ENCODE measurements around the gene RBM4B. TPM values are rescaled to one million over a fixed set of nuclear protein-coding genes. Genes with fewer than 3 reads are reported as not detected.
A peak's percentile ranks its signal among the peaks of the same experiment; 100 is the strongest.

The RBM4B gene
- total RNA-seq, 4 donors from 2014 or later = 7.8 to 13.9 (median 11.2) TPM

DNA sequence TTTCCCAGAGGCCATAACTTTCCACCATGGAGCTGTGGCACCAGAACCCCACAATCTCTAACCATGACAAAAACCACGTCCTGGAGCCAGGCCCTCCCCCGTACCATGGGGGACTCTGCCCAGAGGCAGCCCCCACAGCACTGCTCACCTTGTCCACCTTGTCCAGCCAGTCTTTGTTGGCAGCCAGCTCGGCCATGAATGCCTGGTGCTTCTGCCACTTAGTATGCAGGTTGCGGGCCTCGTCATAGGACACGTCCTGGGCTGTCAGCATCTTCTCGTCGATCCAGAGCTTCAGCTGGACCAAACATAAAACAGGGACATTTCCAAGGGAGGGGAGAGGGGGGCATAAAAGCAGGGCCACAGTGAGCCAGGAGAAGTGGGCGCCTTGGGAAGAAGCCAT lies 20.8 kb upstream of the RBM4B start:
- TF ChIP-seq, protein P1, sequence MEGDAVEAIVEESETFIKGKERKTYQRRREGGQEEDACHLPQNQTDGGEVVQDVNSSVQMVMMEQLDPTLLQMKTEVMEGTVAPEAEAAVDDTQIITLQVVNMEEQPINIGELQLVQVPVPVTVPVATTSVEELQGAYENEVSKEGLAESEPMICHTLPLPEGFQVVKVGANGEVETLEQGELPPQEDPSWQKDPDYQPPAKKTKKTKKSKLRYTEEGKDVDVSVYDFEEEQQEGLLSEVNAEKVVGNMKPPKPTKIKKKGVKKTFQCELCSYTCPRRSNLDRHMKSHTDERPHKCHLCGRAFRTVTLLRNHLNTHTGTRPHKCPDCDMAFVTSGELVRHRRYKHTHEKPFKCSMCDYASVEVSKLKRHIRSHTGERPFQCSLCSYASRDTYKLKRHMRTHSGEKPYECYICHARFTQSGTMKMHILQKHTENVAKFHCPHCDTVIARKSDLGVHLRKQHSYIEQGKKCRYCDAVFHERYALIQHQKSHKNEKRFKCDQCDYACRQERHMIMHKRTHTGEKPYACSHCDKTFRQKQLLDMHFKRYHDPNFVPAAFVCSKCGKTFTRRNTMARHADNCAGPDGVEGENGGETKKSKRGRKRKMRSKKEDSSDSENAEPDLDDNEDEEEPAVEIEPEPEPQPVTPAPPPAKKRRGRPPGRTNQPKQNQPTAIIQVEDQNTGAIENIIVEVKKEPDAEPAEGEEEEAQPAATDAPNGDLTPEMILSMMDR (IDR thresholded peaks at IDR 0.05) = no peak
- ATAC-seq (ENCODE audit: low FRiP score) (no peak), DNase-seq (ENCODE audit: low spot score) (no peak)

DNA sequence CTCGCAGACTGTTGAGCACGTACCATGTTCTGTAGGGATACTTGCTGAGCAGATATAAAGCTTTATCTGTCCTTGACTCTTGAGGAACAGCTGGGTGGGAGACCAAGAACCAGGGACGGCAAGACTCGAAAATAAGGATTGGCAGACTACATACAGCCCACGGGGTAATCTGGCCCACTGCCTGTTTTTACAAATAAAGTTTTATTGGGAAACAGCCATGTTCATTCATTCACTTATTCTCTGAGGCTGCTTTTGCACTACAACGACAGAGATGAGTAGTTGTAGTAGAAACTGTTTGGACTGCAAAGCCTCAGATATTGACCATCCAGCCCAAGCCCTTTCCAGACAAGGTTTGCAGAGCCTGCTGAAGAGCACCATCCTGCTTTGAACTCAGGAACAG lies 20.3 kb upstream of the RBM4B start:
- TF ChIP-seq, protein P1 (IDR thresholded peaks at IDR 0.05) = no peak
- no peak for ATAC-seq (ENCODE audit: low FRiP score)
- DNase-seq (ENCODE audit: low spot score) = no peak

- ATAC-seq (ENCODE audit: low FRiP score) = no peak
- DNase-seq (ENCODE audit: low spot score) = no peak
- TF ChIP-seq, protein P1 (IDR thresholded peaks at IDR 0.05) = no peak
These were observed 18.5 kb upstream of the RBM4B start for GRCh38 chr11:66696146-66696545.

- ATAC-seq (ENCODE audit: low FRiP score) (peak; percentile 90), DNase-seq (ENCODE audit: low spot score) (peak; percentile 90)
- TF ChIP-seq, protein P1 (IDR thresholded peaks at IDR 0.05) = peak in 2 of 3 donors; percentile 68 to 81
These were observed 17.1 kb upstream of the RBM4B start for GRCh38 chr11:66694732-66695207.

- ATAC-seq (ENCODE audit: low FRiP score) (no peak), DNase-seq (ENCODE audit: low spot score) (no peak)
- TF ChIP-seq, protein P1 (IDR thresholded peaks at IDR 0.05) = no peak
These were observed 16.3 kb upstream of the RBM4B start for GRCh38 chr11:66694056-66694410.

GRCh38 chr11:66693356-66694055 lies 15.8 kb upstream of the RBM4B start:
- TF ChIP-seq, protein P1 (IDR thresholded peaks at IDR 0.05) = no peak
- DNase-seq (ENCODE audit: low spot score) (no peak), ATAC-seq (ENCODE audit: low FRiP score) (no peak)

GRCh38 chr11:66692871-66693331 lies 15.2 kb upstream of the RBM4B start:
- TF ChIP-seq, protein P1 (IDR thresholded peaks at IDR 0.05) = no peak
- no peak for DNase-seq (ENCODE audit: low spot score)
- no peak for ATAC-seq (ENCODE audit: low FRiP score)

Data from omental fat pad (tissue), 4 donors.